Esophagus squamous epithelium (tissue), 5 donors: Measurements from ENCODE around the gene DDX23. TPM values are rescaled to one million over a fixed set of nuclear protein-coding genes. Genes with fewer than 3 reads are reported as not detected.

Experiments used
- DNase-seq: peaks from one replicate; lab custom pipeline; 2025; lab: John Stamatoyannopoulos, UW
- H3K27ac ChIP-seq, 4 donors: fragments of 200-600 bp; sonication (generic); one replicate each; pipeline ENCODE4 v1.5.1; 2016 to 2019; ENCODE audit warnings: mild to moderate bottlenecking in 1 of 4
- H3K27me3 ChIP-seq, 4 donors: fragments of 200-600 bp; sonication (generic); 1 replicate in 3 of 4; 2 replicates in 1 of 4; pipeline versions ENCODE4 v1.5.1 to v1.6.0; 2017 to 2021; ENCODE audit warnings: antibody characterized with exemption in 1 of 4
- H3K36me3 ChIP-seq, 3 donors: fragments of 200-600 bp; sonication (generic); one replicate each; pipeline ENCODE4 v1.5.1; 2016 to 2019
- H3K4me1 ChIP-seq, 3 donors: fragments of 200-600 bp; sonication (generic); one replicate each; pipeline ENCODE4 v1.5.1; 2017 to 2019
- H3K4me3 ChIP-seq, 4 donors: fragments of 200-600 bp; sonication (generic); 1 replicate in 3 of 4; 2 replicates in 1 of 4; pipeline ENCODE4 v1.5.1; 2016 to 2019; ENCODE audit warnings: mild to moderate bottlenecking in 2 of 4, moderate library complexity in 1 of 4
- H3K9me3 ChIP-seq, 3 donors: fragments of 200-600 bp; sonication (generic); one replicate each; pipeline ENCODE4 v1.5.1; 2016 to 2019
- POLR2A ChIP-seq, 4 donors: fragments of 450-650 bp; IDR thresholded peaks; one replicate each; pipeline ENCODE4 v1.6.1; 2017; ENCODE audit warnings: antibody characterized with exemption in 4 of 4, mild to moderate bottlenecking in 4 of 4, moderate library complexity in 3 of 4
- WGBS, 2 donors: methylation state at CpG; one replicate each; pipeline ENCODE4 v1.1.5; 2018; 5-methylcytosine and 5-hydroxymethylcytosine counted together
- intact Hi-C: fragments of 100-400 bp; cut with DNase I; formaldehyde crosslinking; loops from one replicate; pipeline ENCODE4 v1.15.0; 2022
- total RNA-seq, 4 donors: library from RNA; depleted of rRNA; stranded (reverse); fragments of >200 nt; gene quantifications; one replicate each; pipeline ENCODE4 v1.1.0, GENCODE V29; 2016
- TF ChIP-seq, protein P1 (sequence below), 6 experiments: fragments of 450-650 bp in 4 of 6; fragments of 200-600 bp in 2 of 6; sonication (generic) in 2 of 6; IDR thresholded peaks; one replicate each; pipeline ENCODE4 v1.5.1; 2016 to 2019; ENCODE audit warnings: antibody characterized with exemption in 6 of 6, mild to moderate bottlenecking in 4 of 6, moderate library complexity in 4 of 6
- donor health status: DM: yes; HTN: yes; CAD: no.

The DDX23 gene
- total RNA-seq, 4 donors from 2014 or later, result 46.0 to 71.5 (median 56.7) TPM

DNA sequence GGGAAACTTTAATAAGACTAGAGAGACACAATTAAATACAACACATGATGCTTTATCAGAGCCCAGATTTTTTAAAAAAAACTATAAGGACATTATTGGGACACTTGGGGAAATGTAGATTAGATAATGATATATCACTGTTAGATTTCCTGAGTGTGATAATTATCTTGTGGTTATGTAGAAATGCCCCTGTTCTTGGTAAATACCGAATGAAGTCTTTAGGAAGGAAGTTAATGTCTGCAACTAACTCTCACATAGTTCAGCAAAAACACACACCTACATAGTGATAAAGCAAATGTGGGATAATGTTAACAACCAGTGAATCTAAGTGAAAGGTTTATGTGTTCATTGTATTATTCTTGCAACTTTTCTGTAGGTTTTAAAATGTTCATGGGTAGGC, 48.3 kb downstream of the DDX23 start:
- WGBS, 2 donors, result 29 to 62% methylated on average over 1 of the region's 1 CpG
- no peaks in the 10 kb centered on the region for H3K4me1 ChIP-seq
- intact Hi-C loops, result no loop called here

DNA sequence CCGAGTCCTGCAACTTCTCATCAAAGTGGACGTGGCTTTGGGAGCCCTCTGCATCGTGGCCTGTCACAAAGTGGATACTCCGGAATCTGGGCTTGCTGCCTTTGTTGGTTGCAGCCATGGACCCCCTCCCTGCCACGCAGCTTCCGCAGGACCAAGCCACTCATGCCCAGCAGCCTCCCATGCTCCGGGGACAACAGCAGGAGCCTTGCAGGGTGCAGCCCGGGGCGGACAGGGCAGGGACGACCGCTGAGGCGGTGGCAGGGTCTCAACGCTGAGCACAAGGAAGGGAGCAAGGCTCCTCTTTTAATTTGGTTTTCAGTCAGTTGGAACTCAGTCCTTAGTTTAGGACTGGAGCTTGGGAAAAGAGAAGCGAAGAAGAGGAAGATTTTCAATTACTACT, 51.0 kb downstream of the DDX23 start:
- no peaks in the 10 kb centered on the region for H3K36me3 ChIP-seq
- peaks cover 0 to 21% (median 0%) of the 10 kb centered on the region in 4 donors for H3K27me3 ChIP-seq
- DNase-seq, result no peak
- no peak overlapping the region for H3K4me3 ChIP-seq
- 58 to 88% methylated on average over 6 to 13 of the region's 14 CpGs for WGBS, 2 donors
- H3K9me3 ChIP-seq, result no peaks in the 10 kb centered on the region
- intact Hi-C loops, result no loop called here
- no peak for TF ChIP-seq POLR2A (IDR thresholded peaks at IDR 0.05)
- TF ChIP-seq, protein P1, sequence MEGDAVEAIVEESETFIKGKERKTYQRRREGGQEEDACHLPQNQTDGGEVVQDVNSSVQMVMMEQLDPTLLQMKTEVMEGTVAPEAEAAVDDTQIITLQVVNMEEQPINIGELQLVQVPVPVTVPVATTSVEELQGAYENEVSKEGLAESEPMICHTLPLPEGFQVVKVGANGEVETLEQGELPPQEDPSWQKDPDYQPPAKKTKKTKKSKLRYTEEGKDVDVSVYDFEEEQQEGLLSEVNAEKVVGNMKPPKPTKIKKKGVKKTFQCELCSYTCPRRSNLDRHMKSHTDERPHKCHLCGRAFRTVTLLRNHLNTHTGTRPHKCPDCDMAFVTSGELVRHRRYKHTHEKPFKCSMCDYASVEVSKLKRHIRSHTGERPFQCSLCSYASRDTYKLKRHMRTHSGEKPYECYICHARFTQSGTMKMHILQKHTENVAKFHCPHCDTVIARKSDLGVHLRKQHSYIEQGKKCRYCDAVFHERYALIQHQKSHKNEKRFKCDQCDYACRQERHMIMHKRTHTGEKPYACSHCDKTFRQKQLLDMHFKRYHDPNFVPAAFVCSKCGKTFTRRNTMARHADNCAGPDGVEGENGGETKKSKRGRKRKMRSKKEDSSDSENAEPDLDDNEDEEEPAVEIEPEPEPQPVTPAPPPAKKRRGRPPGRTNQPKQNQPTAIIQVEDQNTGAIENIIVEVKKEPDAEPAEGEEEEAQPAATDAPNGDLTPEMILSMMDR (IDR thresholded peaks at IDR 0.05), result no peak
- no peak overlapping the region for H3K27ac ChIP-seq
- H3K4me1 ChIP-seq, result peaks cover 0 to 1% (median 0%) of the 10 kb centered on the region in 3 donors

More for the DNA sequence above, 48.3 kb downstream of the DDX23 start:
- peaks cover 0 to 21% (median 0%) of the 10 kb centered on the region in 4 donors for H3K27me3 ChIP-seq
- no peaks in the 10 kb centered on the region for H3K9me3 ChIP-seq
- no peak for DNase-seq
- H3K36me3 ChIP-seq, result no peaks in the 10 kb centered on the region
- no peak overlapping the region for H3K27ac ChIP-seq
- H3K4me3 ChIP-seq, result no peak overlapping the region
- TF ChIP-seq, protein P1 (IDR thresholded peaks at IDR 0.05), result no peak
- no peak for TF ChIP-seq POLR2A (IDR thresholded peaks at IDR 0.05)

DNA sequence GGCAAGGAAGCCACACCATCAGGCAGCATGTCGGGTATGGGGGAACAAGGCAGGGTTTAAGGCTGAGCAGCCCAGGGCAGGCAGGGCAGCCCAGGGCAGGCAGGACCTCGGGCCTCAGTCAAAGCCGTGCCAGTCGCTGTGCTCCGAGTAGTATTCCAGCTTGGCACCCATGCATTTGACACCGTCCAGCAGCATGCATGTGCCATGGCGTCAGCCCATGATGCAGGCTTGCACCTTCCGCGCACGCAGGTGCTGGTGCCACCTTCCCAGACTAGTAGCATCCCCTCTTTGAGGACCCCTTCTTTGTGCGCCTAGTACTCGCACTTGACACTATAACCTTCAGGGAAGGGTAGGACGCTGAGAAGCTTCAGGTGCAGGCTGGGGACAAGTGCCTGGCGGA, 51.5 kb downstream of the DDX23 start:
- no peaks in the 10 kb centered on the region for H3K36me3 ChIP-seq
- H3K27me3 ChIP-seq, result peaks cover 0 to 21% (median 0%) of the 10 kb centered on the region in 4 donors
- intact Hi-C loops, result no loop called here
- no peaks in the 10 kb centered on the region for H3K9me3 ChIP-seq
- no peak overlapping the region for H3K4me3 ChIP-seq
- WGBS, 2 donors, result 73 to 77% methylated on average over 6 to 8 of the region's 14 CpGs
- H3K27ac ChIP-seq, result no peak overlapping the region
- no peak for TF ChIP-seq POLR2A (IDR thresholded peaks at IDR 0.05)
- TF ChIP-seq, protein P1 (IDR thresholded peaks at IDR 0.05), result no peak
- peaks cover 3 to 7% (median 3%) of the 10 kb centered on the region in 3 donors for H3K4me1 ChIP-seq
- no peak for DNase-seq

DNA sequence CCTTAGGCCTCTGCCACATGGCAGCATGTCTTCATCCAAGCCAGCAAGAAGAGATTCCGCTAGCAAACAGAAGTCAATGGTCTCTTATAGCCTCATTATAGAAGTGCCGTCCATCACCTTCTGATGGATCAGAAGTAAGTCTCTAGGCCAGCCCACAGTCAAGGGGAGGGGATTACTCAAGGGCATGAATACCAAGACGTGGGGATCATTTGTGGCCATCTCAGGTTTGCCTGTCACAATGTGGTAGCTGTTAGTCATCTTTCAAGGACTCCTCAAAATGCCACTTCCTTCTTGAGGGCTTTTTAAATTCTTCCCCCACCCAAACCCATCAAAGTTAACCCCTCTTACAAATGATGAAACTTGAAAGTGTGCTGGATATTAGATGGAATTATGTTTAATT, 55.0 kb downstream of the DDX23 start:
- H3K27me3 ChIP-seq, result peaks cover 0 to 21% (median 0%) of the 10 kb centered on the region in 4 donors
- H3K27ac ChIP-seq, result no peak overlapping the region
- no peaks in the 10 kb centered on the region for H3K36me3 ChIP-seq
- WGBS, 2 donors, result 69 to 80% methylated on average over 3 of the region's 3 CpGs
- no peaks in the 10 kb centered on the region for H3K9me3 ChIP-seq
- intact Hi-C loops, result loop anchor here (5.0 kb wide), 1 partner anchor 45 kb away; no protein-coding TSS in a partner anchor
- no peak for DNase-seq
- no peak for TF ChIP-seq POLR2A (IDR thresholded peaks at IDR 0.05)
- TF ChIP-seq, protein P1 (IDR thresholded peaks at IDR 0.05), result no peak
- H3K4me1 ChIP-seq, result peaks cover 6 to 20% (median 7%) of the 10 kb centered on the region in 3 donors
- no peak overlapping the region for H3K4me3 ChIP-seq

DNA sequence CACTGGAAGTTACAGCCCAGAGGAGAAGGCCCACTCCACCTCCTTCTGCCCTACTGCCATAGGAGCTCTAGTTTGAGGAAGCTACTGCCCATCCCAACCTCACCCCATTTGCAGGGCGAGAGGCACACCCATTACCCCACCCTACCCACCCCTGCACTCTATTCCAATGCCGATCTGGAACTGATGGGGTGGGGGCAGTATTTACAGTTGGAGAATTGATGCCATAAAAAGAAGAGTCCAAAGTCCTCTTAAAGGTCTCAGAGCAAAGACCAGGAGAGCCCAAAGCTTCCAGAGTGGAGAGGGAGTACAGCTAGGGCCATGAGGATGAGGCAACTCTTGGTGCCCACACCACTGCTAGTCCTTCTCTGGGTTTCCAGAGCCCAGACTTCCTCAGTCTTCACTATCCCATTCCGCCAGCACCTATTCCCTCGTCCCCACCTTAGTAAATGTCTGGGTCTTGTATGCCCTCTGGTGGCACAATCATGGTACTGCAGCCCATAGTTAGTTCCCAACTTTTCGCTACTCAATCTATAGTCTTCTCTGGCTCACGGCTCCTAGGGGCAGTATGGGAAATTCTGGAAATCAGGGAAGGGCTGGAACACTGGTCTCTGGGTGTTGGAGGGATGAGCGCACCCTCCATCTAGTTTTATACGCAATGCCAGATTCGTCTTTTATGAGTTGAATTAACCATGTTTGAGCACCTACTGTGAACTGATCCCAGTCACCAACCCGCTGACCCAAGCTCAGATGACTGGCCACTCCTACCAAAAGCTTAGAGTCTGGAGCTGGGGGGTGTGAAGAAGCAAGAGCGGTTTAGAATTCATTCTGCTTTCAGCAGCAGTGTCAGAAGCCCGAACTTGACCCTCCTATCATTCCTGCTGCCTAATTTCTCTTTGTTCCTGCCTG, 56.2 kb downstream of the DDX23 start:
- no peak for TF ChIP-seq POLR2A (IDR thresholded peaks at IDR 0.05)
- TF ChIP-seq, protein P1 (IDR thresholded peaks at IDR 0.05), result peak; percentile 87 to 99 (median 98)
- DNase-seq, result no peak

More for the DNA sequence above, 56.2 kb downstream of the DDX23 start:
- peak overlapping the region; percentile 42 to 67 (median 55) for H3K27ac ChIP-seq
- peaks cover 0 to 17% (median 0%) of the 10 kb centered on the region in 4 donors for H3K27me3 ChIP-seq
- H3K4me3 ChIP-seq, result no peak overlapping the region
- 13 to 24% methylated on average over 7 to 12 of the region's 12 CpGs for WGBS, 2 donors
- no peaks in the 10 kb centered on the region for H3K36me3 ChIP-seq
- peaks cover 6 to 20% (median 7%) of the 10 kb centered on the region in 3 donors for H3K4me1 ChIP-seq
- intact Hi-C loops, result loop anchor here (5.0 kb wide), 1 partner anchor 44 kb away; no protein-coding TSS in a partner anchor
- H3K9me3 ChIP-seq, result no peaks in the 10 kb centered on the region
